Aorta (tissue), 5 donors: ENCODE data around the gene LCN6. TPM values are rescaled to one million over a fixed set of nuclear protein-coding genes. Genes with fewer than 3 reads are reported as not detected.
"Not testable (repeated sequence)": the region's sequence is repeated elsewhere in the genome, so short reads cannot be mapped to it uniquely, and the experiment has no call there.

ENCODE experiments used
- ATAC-seq: fragments of 200-7000 bp; cut with Tn5 transposase; one replicate; pipeline ENCODE4 v1.9.1; 2022; ENCODE audit warnings: moderate library complexity; ENCODE audit not compliant: low FRiP score
- DNase-seq, 2 donors: peaks; one replicate each; pipeline ENCODE4 v3.0.0-alpha.2; 2020
- H3K27ac ChIP-seq, 2 donors: one replicate each; pipeline ENCODE4 v1.5.1; 2013; ENCODE audit warnings: low read length in 2 of 2, mild to moderate bottlenecking in 2 of 2, moderate library complexity in 2 of 2, control low read depth in 1 of 2, inconsistent platforms in 1 of 2, low read depth in 1 of 2
- H3K27me3 ChIP-seq, 2 donors: one replicate each; pipeline ENCODE4 v1.6.1; 2013; ENCODE audit warnings: control low read depth in 1 of 2, low read length in 1 of 2, mild to moderate bottlenecking in 1 of 2, moderate library complexity in 1 of 2; ENCODE audit not compliant: insufficient read depth in 2 of 2, control insufficient read depth in 1 of 2
- H3K36me3 ChIP-seq, 2 donors: one replicate each; pipeline ENCODE4 v1.6.1; 2013; ENCODE audit warnings: control low read depth in 1 of 2, low read length in 1 of 2, mild to moderate bottlenecking in 1 of 2; ENCODE audit not compliant: insufficient read depth in 2 of 2, control insufficient read depth in 1 of 2
- H3K4me1 ChIP-seq, 2 donors: one replicate each; pipeline ENCODE4 v1.6.1; 2013; ENCODE audit warnings: low read length in 2 of 2, control low read depth in 1 of 2, mild to moderate bottlenecking in 1 of 2, moderate library complexity in 1 of 2; ENCODE audit not compliant: insufficient read depth in 2 of 2, control insufficient read depth in 1 of 2
- H3K4me3 ChIP-seq, 2 donors: one replicate each; pipeline ENCODE4 v1.5.1; 2013; ENCODE audit warnings: low read length in 2 of 2, control low read depth in 1 of 2, mild to moderate bottlenecking in 1 of 2
- H3K9me3 ChIP-seq: one replicate; pipeline ENCODE4 v1.6.1; 2013; ENCODE audit warnings: mild to moderate bottlenecking, low read length; ENCODE audit not compliant: control insufficient read depth
- WGBS, 2 donors: extraction: QIAGEN DNeasy Blood & Tissue Kit; methylation state at CpG; one replicate each; pipeline ENCODE4 v1.1.7; 2013; 5-methylcytosine and 5-hydroxymethylcytosine counted together
- intact Hi-C, 2 donors: fragments of 100-400 bp; cut with DNase I; formaldehyde crosslinking; loops; one replicate each; pipeline versions ENCODE4 v1.14.2 to v1.15.0; 2022
- polyA plus RNA-seq, 2 donors: library from polyadenylated mRNA; stranded (reverse); fragments of 200-250 nt; gene quantifications; one replicate each; pipeline ENCODE4 v1.2.3, GENCODE V29; 2013
- total RNA-seq, 2 donors: library from RNA; stranded (reverse); fragmentation: NEBNext Ultra II Directional; extraction: Animal tissue kit (Norgen Biotek cat#: 25700); gene quantifications; one replicate each; pipeline ENCODE4 v1.2.1, GENCODE V29; 2021
- donor health status: healthy with polysubstance abuse.
- donor health status: Bipolar disorder and iron deficiency.
- donor health status: DM: no; HTN: no; CAD: no.
- donor health status: DM: no; HTN: no; CAD: no.
- donor health status: DM: yes; HTN: yes; CAD: no.

LCN6 gene
- total and polyA plus RNA-seq, 4 donors: 2.5 to 24.2 (median 17.4) TPM; not detected in 1

DNA sequence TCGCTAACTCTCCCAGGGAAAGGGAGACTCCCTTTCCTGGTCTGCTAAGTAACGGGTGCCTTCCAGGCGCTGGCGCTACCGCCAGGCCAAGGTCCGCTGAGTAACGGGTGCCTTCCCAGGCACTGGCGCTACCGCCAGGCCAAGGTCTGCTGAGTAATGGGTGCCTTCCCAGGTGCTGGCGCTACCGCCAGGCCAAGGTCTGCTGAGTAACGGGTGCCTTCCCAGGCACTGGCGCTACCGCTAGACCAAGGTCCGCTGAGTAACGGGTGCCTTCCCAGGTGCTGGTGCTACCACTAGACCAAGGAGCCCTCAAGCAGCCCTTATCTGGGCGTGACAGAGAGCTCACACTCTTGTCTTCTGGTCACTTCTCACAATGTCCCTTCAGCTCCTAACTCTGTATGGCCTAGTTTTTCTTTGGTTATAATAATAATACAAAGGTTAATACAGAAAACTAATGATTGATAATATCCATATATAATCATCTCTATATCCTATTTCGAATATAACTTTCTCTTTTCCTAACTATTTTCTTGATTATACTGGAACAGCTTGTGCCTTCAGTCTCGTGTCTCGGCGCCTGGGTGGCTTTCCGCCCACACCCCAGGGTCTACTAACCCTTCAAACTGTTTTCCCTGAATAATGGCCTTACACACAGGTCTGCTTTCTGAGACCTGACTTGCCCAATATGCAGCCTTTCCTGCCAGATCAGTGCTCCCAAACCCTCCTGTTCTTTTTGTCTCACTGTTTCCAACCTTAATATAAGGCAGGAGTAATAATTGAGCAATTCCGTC is 37.4 kb upstream of the LCN6 start:
- H3K9me3 ChIP-seq, H3K27me3 ChIP-seq, H3K27ac ChIP-seq, H3K4me3 ChIP-seq, H3K4me1 ChIP-seq, ATAC-seq, H3K36me3 ChIP-seq: not testable (repeated sequence)
- WGBS, 2 donors: 83 to 90% methylated on average over 23 of the region's 23 CpGs
- intact Hi-C loops: loop anchor here (2.0 to 10.0 kb wide), 3 partner anchors 159 to 279 kb away; partner anchors contain the start of genes C8G (in 1 of the 2) and FBXW5 (in 1 of the 2)
- peak; percentile 24 to 55 for DNase-seq

DNA sequence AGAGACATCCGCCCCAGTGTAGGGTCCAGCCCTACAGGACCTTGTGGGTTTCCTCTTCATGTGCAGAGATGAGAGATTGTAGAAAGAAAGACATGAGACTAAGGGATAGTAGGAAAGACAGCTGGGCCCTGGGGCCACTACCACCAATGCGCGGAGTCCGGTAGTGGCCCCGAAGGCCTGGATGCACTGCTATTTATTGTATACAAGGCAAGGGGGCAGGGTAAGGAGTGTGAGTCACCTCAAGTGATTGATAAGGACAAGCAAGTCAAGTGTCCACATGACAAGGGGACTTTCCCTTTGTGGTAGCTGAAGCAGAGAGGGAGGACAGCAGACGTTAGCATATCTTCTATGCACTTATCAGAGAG is 36.7 kb upstream of the LCN6 start:
- H3K4me1 ChIP-seq: no peaks in the 10 kb centered on the region
- intact Hi-C loops: loop anchor here (10.0 kb wide), 2 partner anchors 160 to 280 kb away; partner anchors contain the start of genes C8G (in 1 of the 2) and FBXW5 (in 1 of the 2)
- WGBS, 2 donors: 92 to 93% methylated on average over 6 of the region's 6 CpGs

DNA sequence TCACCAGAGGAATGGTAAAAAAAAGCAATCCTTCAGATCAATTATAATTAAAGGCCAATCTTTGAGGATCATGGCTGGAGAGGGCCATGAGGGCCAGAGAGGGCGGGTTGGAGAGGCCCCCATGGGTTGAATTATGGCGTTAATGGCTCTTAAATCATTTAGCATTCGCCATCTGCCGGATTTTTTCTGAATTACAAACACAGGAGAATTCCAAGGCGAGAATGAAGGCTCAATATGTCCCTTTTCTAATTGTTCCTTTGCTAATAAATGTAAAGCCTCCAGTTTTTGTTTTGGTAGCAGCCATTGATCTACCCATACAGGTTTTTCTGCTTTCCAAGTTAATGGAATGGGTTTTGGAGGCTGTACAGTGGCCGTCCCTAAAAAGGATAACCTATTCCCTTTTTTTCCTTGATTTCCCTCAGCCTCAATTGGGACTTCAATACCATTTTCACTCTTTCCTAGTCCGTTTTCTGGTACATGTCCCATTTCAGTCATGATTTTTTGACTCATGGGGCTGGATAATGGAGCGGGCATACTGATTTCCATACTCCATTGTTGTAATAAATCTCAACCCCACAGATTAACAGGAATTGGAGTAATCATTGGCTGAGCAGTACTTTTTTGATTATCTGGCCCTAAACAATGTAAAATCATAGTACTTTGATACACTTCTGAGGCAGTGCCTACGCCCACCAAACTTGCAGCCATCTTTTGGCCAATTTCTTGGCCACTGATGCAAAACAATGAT is 36.1 kb upstream of the LCN6 start:
- Histone ChIP-seq H3K9me3 (no peaks in the 10 kb centered on the region), H3K36me3 (no peaks in the 10 kb centered on the region), H3K27ac (no peak overlapping the region), H3K4me3 (no peak overlapping the region), H3K4me1 (no peaks in the 10 kb centered on the region), H3K27me3 (no peaks in the 10 kb centered on the region)
- 41 to 42% methylated on average over 9 of the region's 9 CpGs for WGBS, 2 donors
- intact Hi-C loops: loop anchor here (10.0 kb wide), 2 partner anchors 160 to 280 kb away; partner anchors contain the start of genes C8G (in 1 of the 2) and FBXW5 (in 1 of the 2)
- DNase-seq: no peak
- ATAC-seq: no peak

More for the DNA sequence above, 36.7 kb upstream of the LCN6 start:
- Histone ChIP-seq H3K27ac (no peak overlapping the region), H3K4me3 (no peak overlapping the region), H3K27me3 (no peaks in the 10 kb centered on the region), H3K36me3 (no peaks in the 10 kb centered on the region), H3K9me3 (no peaks in the 10 kb centered on the region)
- ATAC-seq (no peak), DNase-seq (peak in 1 of 2 donors; percentile 23)

DNA sequence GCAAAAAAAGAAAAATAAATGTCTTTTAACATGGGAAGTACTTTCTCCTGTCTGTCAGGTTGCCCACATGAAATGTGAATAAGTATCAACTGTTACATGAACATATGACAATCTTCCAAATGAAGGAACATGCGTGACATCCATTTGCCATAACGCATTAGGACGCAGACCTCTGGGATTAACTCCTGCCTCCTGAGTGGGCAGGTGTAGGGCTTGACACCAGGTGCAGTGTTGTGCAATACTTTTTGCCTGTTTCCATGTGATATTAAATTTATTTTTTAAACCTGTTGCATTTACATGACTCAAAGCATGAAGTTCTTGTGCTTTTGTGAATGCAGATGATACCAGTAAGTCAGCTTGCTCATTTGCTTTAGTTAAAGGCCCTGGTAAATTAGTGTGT is 34.1 kb upstream of the LCN6 start:
- intact Hi-C loops: loop anchor here (10.0 kb wide), 2 partner anchors 162 to 282 kb away; partner anchors contain the start of genes C8G (in 1 of the 2) and FBXW5 (in 1 of the 2)
- no peak for ATAC-seq
- 95 to 96% methylated on average over 3 of the region's 3 CpGs for WGBS, 2 donors

DNA sequence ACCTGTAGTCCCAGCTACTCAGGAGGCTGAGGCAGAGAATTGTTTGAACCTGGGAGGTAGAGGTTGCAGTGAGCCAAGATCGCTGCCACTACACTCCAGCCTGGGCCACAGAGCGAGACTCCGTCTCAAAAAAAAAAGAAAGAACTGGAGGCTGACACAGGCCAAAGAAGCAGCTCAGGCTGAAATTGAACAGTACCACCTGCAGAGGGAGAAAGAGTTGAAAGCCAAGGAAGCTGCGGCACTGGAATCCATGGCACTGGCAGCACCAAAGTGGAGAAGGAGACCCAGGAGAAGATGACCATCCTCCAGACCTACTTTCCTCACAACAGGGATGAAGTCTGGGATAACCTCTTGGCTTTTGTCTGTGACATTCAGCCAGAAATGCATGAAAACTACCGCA is 31.5 kb upstream of the LCN6 start:
- no peaks in the 10 kb centered on the region for H3K27me3 ChIP-seq
- H3K36me3 ChIP-seq: no peaks in the 10 kb centered on the region
- intact Hi-C loops: loop anchor here (10.0 kb wide), 2 partner anchors 165 to 285 kb away; partner anchors contain the start of genes C8G (in 1 of the 2) and FBXW5 (in 1 of the 2)
- DNase-seq: no peak
- no peak overlapping the region for H3K4me3 ChIP-seq
- no peak for ATAC-seq
- no peaks in the 10 kb centered on the region for H3K9me3 ChIP-seq
- H3K27ac ChIP-seq: no peak overlapping the region
- H3K4me1 ChIP-seq: no peaks in the 10 kb centered on the region
- WGBS, 2 donors: 68 to 73% methylated on average over 5 of the region's 5 CpGs

More for the DNA sequence above, 34.1 kb upstream of the LCN6 start:
- DNase-seq: no peak
- H3K4me1 ChIP-seq: no peaks in the 10 kb centered on the region
- no peak overlapping the region for H3K4me3 ChIP-seq
- no peak overlapping the region for H3K27ac ChIP-seq
- no peaks in the 10 kb centered on the region for H3K9me3 ChIP-seq
- H3K36me3 ChIP-seq: no peaks in the 10 kb centered on the region
- no peaks in the 10 kb centered on the region for H3K27me3 ChIP-seq

DNA sequence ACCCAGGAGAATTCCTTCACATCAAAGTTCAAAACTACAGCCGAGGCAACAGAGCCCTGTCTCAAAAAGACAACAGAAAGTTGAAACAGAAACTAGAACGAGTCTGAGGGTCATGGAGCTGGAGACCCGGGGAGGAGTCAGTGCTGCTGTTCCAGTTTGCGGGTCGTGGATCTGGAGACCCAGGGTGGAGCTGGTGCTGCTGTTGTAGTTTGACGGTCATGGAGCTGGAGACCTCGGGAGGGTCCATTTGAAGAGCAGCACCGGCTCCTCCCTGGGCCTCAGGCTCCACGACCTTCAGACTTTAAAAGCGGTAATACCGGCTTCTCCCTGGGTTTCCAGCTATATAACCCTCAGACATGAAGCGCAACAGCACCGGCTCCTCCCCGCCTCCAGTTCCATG is 29.0 kb upstream of the LCN6 start:
- Histone ChIP-seq H3K9me3 (peaks cover 3% of the 10 kb centered on the region), H3K27ac (no peak overlapping the region), H3K27me3 (no peaks in the 10 kb centered on the region), H3K4me3 (no peak overlapping the region), H3K36me3 (no peaks in the 10 kb centered on the region), H3K4me1 (no peaks in the 10 kb centered on the region)
- DNase-seq (peak; percentile 7 to 38), ATAC-seq (no peak)
- intact Hi-C loops: no loop called here
- 82 to 89% methylated on average over 13 to 14 of the region's 14 CpGs for WGBS, 2 donors

DNA sequence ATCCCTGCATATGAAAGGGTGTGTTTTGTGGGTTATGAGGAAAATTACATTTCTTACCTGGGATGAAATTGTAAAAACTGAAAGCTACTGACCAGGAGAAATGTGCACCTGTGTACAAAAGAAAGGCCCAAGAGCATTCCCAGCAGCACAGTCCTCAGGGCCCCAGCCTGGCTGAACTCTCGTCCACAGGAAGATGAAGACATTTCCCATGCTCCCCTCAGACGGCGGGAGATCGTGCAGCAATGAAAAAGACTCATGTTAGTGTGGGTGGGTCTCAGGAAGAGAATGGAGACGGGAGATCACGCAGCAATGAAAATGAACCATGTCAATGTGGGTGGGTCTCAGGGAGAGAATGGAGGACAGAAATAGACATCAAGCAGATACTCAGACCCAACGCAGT is 28.6 kb upstream of the LCN6 start:
- H3K27ac ChIP-seq: no peak overlapping the region
- ATAC-seq (no peak), DNase-seq (peak; percentile 8 to 41)
- H3K36me3 ChIP-seq: no peaks in the 10 kb centered on the region
- H3K4me1 ChIP-seq: no peaks in the 10 kb centered on the region
- no peak overlapping the region for H3K4me3 ChIP-seq
- H3K9me3 ChIP-seq: peaks cover 3% of the 10 kb centered on the region
- intact Hi-C loops: no loop called here
- 63 to 69% methylated on average over 7 of the region's 7 CpGs for WGBS, 2 donors
- no peaks in the 10 kb centered on the region for H3K27me3 ChIP-seq

DNA sequence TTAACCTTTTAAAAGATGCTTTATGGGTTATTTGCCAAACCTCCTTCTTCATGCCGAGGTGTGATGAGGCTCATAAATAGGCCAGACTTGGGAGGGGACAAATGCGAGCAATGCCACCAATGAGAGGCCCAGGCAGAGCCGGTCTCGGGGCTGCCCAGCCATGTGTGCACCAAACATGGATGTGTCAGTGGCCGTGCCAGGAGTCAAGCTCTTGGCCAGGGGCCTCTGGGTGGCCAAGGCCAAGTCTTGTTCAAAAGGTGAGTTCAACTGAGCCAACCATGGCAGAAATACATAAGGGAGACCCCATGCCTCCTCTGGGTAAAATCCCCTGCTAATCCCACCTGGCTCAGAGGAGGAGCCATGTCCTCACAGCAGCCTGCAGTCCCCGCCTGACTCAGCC is 26.9 kb upstream of the LCN6 start:
- intact Hi-C loops: no loop called here
- DNase-seq (peak; percentile 6 to 66), ATAC-seq (no peak)
- H3K36me3 ChIP-seq: no peaks in the 10 kb centered on the region
- no peak overlapping the region for H3K27ac ChIP-seq
- WGBS, 2 donors: 69 to 76% methylated on average over 6 of the region's 6 CpGs
- H3K27me3 ChIP-seq: no peaks in the 10 kb centered on the region
- H3K4me3 ChIP-seq: no peak overlapping the region
- H3K4me1 ChIP-seq: no peaks in the 10 kb centered on the region
- peaks cover 3% of the 10 kb centered on the region for H3K9me3 ChIP-seq
